NCI-H187 treated with DMSO at 0.1 percent for 48 hours (cell line): ENCODE results near the gene PARP3.

Experiments used
- DNase-seq: peaks from one replicate; lab custom pipeline; 2025; lab: John Stamatoyannopoulos, UW

The PARP3 gene

DNA sequence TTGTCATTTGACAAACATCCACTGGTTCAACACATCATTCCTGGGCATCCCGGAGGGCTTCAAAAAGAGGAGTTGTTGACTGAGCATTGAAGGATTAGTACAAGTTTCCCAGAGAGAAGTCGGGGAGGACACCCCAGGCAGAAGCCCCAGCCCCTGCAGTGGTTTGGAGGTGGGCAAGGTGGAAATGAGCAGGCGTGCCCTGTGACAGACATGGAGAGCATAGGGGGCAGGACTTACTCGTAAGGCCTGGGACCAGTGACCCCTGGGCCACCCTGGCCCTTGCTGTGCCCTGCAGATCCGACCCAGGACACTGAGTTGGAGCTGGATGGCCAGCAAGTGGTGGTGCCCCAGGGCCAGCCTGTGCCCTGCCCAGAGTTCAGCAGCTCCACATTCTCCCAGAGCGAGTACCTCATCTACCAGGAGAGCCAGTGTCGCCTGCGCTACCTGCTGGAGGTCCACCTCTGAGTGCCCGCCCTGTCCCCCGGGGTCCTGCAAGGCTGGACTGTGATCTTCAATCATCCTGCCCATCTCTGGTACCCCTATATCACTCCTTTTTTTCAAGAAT, 5.9 kb downstream of the PARP3 start:
- DNase-seq = no peak

DNA sequence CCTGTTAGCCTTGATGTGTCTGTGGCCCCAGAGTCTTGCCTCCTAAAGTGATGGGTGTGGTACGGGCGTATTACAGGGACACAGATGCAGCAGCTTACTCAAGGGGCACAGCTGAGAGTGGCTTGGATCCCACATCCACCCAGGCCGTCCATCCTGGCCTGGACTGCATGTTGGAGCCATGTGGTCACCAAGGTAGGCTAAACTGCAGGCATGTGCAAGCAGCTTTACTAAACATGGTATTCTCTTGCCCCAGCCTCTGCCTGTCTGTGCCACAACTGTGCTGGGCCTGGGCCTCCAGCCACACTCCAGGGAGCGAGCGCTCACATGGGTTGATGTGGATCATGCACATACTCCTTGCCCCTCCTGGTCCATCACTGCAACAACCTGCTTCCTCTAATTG, 7.0 kb downstream of the PARP3 start:
- DNase-seq = no peak

DNA sequence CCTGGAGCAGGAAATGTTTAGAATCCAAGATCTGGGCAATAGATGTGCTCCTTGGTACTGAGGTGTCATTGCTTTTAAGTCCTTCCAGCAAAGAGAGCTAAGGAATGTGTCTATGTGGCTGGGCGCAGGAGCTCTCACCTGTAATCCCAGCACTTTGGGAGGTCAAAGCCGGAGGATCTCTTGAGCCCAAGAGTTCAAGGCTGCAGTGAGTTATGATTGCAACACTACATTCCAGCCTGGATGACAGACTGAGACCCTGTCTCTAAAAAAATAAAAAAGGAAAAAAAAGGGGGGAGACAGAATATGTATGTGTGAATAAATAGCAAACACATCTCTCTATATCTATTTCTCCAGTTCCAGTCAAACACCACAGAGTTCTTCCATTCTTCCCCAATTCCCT, 8.7 kb downstream of the PARP3 start:
- DNase-seq = no peak

DNA sequence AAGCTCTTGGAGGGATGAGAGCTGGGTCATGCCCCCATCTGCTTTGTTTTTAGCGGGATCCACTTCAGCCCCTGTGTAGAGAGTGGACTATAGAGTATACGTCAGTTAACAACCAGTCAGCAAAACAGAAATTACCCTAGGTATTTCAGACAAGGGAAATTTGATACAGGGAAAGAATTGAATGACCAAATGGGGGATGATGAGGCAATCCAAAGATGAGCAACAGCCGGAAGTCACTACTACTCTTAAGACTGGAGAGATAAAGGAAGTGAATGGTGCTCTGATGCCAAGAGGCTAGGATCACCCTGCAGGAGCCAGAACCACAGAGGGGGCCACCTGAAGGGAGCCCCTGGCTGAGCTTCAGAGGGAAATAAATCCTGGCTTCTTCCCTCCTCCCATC, 11.3 kb downstream of the PARP3 start:
- no peak for DNase-seq

DNA sequence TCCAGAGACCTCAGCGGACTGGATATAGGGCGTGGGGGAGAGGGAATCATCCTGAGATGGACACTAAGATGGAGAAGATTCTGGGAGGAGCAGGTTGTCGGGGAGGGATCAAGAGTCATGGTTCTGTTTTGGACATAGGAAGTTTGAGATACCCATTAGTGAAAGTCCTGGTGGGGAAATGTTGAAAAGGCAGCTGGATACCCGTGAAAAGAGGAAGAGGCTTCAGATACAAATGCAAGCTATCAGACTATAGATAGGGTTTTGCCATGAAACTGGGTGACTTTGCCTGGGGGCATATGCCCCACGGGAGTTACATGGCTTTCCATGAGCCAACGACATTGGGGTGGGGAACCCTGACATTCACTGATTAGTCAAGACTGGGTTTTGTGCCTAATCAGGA, 11.9 kb downstream of the PARP3 start:
- no peak for DNase-seq

DNA sequence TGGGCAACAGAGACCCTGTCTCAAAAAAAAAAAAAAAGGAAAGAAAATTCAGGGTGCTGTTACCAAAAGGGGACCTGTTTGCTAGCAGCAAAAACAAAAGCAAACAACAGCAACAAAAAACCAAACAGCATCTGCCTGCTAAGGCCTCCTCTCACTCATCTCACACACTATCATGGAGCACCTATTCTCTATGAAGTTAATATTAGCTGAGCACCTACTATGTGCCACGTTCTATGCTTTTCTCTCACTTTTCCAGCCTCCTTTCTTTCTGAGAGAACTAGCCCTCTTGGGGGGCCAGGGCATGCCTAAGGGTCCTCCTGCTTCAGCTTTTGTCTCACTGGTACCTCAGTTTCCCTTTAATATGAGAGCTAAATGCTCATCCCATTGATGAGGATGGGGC, 12.6 kb downstream of the PARP3 start:
- no peak for DNase-seq

DNA sequence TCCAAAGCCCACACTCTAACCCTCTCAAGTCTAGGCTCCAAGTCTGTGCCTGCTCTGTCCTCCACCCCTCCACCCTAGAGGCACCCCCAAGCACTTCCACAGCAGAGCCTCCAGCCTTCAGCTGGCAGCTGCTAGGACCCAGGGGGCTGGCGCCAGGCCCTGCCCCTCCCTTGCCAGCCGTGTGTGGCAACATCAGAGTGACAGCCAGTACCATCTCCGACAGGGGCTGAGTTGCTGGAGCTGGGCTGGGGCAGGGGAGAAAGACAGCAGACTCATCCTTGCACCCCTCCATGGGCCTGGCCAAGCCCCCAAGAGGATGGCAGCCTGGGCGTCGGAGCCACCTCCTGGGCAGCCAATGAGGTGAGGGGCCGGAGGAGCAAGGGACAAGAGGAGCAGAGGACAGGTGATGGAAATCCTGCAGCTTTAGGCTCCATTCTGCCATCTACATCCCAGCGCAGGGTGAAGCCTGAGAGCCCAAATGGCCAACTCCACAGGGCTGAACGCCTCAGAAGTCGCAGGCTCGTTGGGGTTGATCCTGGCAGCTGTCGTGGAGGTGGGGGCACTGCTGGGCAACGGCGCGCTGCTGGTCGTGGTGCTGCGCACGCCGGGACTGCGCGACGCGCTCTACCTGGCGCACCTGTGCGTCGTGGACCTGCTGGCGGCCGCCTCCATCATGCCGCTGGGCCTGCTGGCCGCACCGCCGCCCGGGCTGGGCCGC, 13.2 kb downstream of the PARP3 start, which contains the start of gene GPR62:
Gene GPR62, plus strand, starts transcription at position 207 of the 718 bp plus-strand sequence. Its CDS starts 272 bp downstream, at position 479.
- no peak for DNase-seq

DNA sequence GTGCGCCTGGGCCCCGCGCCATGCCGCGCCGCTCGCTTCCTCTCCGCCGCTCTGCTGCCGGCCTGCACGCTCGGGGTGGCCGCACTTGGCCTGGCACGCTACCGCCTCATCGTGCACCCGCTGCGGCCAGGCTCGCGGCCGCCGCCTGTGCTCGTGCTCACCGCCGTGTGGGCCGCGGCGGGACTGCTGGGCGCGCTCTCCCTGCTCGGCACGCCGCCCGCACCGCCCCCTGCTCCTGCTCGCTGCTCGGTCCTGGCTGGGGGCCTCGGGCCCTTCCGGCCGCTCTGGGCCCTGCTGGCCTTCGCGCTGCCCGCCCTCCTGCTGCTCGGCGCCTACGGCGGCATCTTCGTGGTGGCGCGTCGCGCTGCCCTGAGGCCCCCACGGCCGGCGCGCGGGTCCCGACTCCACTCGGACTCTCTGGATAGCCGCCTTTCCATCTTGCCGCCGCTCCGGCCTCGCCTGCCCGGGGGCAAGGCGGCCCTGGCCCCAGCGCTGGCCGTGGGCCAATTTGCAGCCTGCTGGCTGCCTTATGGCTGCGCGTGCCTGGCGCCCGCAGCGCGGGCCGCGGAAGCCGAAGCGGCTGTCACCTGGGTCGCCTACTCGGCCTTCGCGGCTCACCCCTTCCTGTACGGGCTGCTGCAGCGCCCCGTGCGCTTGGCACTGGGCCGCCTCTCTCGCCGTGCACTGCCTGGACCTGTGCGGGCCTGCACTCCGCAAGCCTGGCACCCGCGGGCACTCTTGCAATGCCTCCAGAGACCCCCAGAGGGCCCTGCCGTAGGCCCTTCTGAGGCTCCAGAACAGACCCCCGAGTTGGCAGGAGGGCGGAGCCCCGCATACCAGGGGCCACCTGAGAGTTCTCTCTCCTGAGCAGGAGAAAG, 14.0 kb downstream of the PARP3 start:
- no peak for DNase-seq

DNA sequence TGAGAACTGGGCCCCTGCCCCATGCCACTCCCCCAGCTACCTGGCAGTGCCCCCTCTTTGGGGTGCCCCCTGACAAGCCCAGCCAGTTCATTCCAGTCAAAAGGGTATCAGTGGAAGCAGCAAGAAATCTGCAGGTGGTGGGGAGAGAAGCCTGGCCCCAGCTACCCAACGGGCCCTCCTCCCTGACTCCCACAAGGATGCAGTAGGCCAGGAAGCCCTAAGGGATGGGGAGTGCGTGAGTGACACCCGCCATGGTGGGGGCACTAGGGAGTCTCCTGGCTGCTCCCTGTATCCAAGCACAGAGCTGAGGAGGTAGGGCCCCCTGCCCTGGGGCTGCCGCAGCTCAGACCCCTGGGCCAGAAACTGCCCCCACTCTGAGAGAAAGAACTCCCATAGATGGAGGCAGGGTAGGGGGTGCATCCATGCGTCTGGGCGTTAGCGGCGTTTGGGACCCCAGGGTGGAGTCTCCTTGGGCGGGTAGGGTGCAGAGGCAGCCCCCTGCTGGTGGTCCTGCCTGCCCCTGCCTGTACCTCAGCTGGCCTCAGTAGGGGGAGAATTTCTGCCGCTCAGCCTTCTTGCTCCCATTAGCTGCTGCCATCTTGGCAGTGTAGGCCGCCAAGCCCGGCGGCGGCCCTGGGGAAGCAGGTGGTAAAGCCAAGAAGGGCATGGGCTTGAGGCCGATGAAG, 15.5 kb downstream of the PARP3 start:
- DNase-seq = no peak

DNA sequence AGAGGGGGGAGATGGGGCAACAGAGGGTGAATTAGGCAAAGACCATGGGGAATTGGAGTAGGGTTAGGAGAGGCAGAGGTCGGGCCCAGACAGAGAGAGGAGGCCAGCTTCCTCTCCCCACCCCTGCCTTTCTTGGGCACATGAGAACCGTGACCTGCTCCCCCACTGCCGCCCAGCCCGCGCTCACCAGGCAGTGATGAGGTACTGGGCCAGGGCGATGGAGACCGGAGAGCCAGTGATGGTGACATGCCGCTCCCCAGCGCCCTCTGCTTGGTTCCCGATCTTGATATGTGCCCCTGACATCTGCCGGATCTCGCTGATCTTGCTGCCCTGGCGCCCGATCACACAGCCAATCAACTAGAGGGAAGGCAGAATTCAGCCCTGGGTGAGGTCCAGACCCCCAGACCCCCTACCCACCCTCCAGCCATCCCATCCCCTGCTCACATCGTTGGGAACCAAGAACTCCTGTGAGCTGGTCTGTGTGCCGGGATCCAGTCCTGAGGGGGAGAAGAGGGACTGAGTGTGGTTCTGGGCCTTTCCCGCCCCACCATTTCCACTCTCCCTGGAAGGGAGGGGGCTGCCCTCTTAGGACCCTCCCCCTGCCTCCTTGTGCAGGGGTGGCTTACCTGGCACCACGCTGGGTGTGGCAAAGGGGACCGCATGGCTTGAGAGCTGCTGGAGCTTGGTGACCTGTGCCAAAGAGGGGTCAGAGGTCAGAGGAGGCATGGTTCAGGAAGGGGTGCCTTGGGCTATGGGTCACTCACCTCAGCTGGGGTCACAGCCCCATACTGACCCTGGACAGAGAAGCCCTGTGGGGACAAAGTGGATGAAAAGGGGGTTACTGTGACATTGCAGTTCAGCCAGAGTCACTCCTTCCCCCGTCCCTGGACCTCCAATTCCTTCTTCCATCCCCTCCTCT, 16.7 kb downstream of the PARP3 start:
- no peak for DNase-seq

DNA sequence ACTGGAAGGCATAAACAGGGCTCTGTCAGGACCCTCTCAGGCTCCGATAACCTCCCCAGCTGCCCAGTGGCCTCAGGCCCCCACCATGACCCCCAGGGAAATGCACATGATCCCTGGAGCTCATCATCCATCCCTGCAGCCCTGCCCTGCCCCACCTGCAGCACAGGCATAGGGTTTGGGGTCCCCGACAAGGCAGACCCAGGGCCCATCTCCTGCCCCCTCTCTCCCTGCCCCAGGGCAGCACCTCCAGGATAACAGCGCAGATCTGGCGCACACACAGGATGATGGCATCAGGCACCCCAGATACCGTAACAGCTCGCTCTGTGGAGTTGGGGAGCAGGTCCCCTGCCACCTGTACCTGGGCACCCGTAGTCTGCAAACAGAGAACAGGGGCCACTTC, 17.5 kb downstream of the PARP3 start:
- DNase-seq = no peak

DNA sequence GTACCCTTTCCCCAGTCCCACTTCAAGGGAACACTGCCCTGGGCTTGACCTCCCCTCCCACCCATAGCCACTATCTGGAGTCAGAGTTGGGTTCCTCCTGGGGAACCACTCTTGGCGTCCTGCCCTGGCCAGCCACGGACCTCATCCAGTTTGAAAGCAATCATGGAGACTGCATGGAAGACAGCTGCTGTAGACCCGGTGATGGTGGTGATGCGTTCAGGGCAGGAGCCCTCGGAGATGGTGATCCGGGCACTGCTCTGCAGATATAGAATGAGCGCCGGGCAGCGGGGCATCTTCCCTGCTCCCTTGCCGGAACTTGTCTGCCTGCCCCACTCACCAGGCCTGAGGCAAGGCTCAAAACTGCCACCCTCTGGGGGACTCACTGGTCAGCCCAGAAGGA, 18.2 kb downstream of the PARP3 start:
- DNase-seq = no peak

DNA sequence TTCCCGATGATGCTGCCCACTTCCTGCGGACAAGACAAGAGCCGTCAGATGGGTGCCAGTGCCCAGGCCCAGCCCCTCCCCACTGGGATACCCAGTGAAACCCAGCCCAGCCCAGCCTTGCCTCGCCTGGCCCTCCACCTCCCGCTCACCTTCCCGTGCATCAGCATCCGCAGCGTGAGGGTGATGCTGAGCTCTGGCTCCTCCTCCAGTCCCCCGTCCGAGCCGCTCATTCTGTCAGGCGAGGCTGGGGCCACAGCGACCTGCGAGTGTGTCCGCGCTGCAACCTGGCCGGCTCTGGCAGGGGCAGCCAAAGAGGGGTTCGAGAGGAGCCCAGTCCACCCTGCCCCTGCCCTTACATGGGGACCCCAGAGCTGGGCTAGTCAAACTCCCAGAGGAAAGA, 18.8 kb downstream of the PARP3 start:
- DNase-seq = no peak

DNA sequence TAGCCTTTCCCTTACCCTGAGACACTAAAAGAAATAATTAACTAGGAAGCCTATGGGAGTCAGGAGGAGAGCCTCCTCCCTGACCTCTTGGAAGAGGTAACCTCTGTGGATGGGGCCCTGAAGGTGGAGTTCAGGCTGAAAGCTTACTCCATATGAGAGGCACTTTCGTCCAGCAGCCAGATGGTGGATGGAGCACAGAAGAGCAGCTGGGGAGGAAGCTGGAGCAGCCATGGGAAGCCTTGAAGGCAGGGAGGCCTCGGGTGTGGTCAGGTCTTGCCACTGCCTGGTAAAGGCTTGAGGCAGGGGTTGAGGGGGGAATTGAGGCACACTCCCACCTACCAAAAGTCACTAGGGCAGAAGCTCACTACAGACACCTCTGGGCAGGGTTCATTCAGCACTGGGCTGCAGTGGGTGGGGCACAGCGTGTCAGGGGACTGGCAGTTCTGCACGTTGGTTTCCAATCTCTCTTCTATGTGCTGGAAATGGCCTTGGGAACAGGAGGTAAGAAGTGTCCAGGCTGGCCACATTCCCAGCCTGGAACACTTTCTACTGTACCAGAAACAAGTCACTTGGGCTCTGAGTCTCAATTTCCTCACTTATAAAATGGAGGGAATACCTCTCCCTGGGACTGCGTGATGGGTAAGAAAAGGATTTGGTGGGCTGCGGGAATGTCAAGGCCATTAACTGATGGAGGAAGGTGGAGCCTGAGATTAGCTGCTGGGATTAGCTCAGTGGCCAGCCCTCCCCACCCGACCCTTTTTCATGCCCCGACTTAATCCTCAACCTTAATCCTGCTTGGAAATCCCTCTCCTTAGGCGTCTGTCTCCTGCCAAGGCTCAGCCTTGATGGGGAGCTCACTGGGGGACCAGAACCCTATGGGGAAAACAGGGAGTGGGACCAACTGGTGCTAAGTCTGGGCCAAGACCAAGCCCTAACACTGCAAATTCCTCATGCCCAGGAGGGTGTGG, 19.7 kb downstream of the PARP3 start:
- DNase-seq = no peak

DNA sequence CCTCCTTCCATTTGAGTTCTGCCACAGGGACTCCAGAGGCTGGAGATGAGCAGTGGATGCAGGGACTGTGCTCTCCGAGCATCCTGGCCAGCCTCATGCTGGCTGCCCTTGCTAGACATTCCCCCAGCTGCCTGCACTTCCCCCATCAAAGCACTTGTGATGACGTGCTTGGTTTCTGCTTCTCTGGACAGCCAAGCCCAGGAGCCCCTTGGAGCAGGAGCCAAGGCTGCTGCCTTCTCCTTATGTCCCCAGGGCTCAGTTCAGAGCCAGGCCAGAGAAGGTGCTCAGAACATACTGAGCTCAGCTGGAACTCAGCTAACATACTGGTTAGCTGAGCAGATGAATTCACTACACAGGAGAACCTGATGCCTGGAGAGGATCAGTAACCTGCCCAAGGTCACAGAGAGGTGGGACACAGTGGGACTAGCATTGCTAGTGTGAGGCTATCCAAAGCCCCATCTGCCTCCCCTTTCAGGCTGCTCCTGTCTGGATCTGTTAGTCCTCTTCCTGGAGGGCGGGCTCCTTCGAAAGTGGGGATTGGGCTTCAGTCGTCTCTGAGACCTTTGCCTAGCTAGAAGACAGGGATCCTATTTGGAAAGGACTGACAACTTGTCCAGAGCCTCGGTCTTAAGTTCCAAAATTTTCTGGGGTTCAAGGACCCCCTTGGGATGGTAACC, 20.8 kb downstream of the PARP3 start:
- no peak for DNase-seq

DNA sequence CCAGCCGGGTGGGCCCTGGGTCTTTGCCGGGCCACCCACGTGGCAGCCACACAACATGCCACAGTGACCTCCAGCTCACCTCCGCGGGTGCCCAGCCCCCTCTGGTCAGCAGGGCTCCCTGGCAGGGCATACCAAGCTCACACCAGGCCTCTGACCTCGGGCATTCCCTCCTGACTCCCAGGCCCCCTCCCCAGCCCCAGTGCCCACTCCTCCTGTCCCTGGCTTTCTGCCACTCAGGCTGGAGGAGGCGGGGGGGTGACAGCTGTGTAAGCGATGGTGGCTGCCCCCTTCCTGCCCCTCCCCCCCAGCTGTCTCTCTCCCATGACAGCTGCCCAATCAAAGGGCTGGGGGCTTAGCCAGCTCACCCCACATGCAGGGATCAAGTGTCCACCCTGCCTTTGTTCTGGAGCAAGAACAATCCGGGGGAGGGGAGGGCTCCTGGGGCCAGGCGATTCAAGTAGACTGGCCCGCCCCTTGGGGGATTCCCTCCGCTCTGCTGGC, 21.8 kb downstream of the PARP3 start:
- DNase-seq = no peak

DNA sequence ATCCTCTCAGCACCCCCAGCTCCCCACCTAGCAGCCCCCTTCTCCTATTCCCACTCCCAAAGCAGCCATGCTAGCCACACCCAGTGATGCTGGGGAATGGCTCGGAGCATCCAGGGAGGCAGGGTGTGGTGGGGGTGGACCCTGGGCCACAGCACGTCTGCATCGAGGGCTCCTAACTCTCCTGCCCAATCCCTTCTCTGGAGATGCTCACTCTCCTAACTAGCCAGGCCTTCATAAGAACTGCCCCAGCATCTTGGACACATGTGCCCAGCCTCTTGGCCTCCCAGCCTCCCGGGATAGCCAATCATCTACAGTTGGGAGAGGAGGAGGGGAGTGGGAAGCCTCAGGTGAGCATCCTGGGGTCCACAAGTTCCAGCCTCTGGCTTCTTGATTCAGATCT, 22.4 kb downstream of the PARP3 start:
- no peak for DNase-seq

DNA sequence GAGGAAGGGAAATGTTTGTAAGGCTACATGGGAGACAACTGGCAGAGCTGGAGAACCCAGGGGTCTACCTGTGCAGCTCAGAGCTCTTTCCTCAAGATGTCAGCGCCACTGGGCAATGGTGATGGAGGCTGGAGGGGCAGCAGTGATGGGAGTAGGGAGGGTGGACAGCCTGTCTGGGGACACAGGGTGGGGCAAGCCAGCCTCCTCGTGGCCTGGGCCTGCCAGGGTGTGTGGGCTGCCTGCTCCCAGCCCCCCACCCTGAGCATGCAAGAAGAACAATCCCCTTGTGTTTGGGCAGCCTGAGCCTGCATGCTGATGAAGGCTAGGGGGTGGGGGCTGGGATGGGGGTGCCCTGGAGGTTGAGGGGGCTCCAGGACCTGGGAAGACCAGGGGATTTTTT, 23.9 kb downstream of the PARP3 start:
- DNase-seq = no peak

DNA sequence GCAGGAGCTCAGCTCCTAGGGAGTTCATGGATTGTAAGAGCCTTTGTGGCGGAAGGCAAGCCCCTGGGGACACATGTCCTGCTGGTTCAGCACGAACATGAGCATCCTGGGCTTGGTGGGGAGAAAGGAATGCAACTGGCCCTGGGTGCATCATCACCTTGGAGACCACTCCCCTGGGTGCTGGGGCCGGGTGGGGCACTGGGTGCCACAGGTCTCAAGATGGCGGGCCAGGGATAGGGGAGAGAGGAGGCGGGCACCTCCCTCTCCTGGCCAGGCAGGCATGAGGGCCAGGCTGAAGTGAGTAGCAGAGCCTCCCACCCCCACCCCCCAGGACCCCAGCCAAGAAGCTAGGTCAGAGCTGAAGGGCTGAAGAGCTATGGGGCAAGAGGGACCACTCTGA, 24.3 kb downstream of the PARP3 start:
- no peak for DNase-seq
